ENCODE measurements around the gene DIAPH3.

The DIAPH3 gene

DNA sequence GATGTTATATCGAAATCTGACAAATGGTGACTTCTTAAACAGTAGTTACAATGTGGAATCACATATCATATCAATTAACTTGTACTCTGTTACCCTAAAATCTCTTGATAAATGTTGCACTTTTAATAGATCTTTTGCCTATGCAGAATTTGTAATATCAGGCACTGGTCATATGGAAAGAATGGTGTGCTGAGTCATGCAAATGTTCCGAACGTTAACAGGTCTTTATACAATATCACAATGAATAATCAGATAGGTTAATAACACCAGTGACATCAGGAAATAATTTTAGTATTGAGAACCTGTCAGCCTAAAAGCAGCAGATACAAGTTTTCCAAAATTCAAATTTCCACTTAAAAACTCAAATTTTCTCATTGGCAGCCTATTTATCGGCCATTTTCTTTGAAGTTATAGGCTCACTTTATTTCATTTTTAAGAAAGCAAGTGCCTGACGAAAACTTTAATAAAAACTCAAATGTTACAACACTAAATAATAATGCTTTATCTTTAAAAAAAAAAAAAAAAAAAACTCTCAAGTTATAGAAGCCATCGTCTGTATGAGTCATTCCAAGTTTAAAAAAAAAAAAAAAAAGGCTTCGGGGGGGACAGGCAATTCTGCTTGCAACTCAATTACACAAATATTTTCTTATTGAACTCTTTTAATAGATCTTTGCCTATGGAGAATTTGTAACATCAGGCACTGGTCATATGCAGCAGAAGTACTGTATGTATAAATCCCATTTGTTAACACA, 180.9 kb downstream of the DIAPH3 start:
- H3K27ac ChIP-seq = no peak overlapping the region
- no peaks in the 10 kb centered on the region for H3K27me3 ChIP-seq
- no peak overlapping the region for H3K4me3 ChIP-seq (ENCODE audit: low read depth in 1 of 2, low read length in 1 of 2)
- no peaks in the 10 kb centered on the region for H3K4me1 ChIP-seq (ENCODE audit: control insufficient read depth in 1 of 2, insufficient read depth in 1 of 2, low read depth in 1 of 2, low read length in 1 of 2)
- TF ChIP-seq, protein P1, sequence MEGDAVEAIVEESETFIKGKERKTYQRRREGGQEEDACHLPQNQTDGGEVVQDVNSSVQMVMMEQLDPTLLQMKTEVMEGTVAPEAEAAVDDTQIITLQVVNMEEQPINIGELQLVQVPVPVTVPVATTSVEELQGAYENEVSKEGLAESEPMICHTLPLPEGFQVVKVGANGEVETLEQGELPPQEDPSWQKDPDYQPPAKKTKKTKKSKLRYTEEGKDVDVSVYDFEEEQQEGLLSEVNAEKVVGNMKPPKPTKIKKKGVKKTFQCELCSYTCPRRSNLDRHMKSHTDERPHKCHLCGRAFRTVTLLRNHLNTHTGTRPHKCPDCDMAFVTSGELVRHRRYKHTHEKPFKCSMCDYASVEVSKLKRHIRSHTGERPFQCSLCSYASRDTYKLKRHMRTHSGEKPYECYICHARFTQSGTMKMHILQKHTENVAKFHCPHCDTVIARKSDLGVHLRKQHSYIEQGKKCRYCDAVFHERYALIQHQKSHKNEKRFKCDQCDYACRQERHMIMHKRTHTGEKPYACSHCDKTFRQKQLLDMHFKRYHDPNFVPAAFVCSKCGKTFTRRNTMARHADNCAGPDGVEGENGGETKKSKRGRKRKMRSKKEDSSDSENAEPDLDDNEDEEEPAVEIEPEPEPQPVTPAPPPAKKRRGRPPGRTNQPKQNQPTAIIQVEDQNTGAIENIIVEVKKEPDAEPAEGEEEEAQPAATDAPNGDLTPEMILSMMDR (IDR thresholded peaks at IDR 0.05) = no peak
- no peaks in the 10 kb centered on the region for H3K9me3 ChIP-seq
- H3K36me3 ChIP-seq = no peaks in the 10 kb centered on the region

DNA sequence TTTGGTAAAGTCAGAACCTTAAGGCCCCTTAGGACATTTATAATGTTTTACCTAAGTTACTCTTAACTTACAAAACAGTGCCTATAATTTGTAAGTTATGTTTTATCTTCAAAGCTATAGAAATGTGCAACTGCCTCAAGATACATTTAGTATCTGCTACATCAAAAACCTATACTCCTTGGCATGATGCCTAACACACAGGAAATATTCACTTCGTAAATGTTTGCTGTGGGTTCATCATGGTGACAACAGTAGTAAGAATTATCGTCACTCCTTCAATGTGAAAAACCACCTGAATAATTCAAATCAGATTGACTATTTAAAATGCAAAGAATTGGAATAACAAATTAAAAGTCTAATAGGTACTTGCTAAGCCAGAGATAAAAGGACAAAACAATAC, 184.1 kb downstream of the DIAPH3 start:
- no peaks in the 10 kb centered on the region for H3K27me3 ChIP-seq
- no peaks in the 10 kb centered on the region for H3K4me1 ChIP-seq (ENCODE audit: control insufficient read depth in 1 of 2, insufficient read depth in 1 of 2, low read depth in 1 of 2, low read length in 1 of 2)
- no peaks in the 10 kb centered on the region for H3K36me3 ChIP-seq
- no peak overlapping the region for H3K4me3 ChIP-seq (ENCODE audit: low read depth in 1 of 2, low read length in 1 of 2)
- no peak overlapping the region for H3K27ac ChIP-seq
- TF ChIP-seq, protein P1 (IDR thresholded peaks at IDR 0.05) = no peak
- H3K9me3 ChIP-seq = no peaks in the 10 kb centered on the region

DNA sequence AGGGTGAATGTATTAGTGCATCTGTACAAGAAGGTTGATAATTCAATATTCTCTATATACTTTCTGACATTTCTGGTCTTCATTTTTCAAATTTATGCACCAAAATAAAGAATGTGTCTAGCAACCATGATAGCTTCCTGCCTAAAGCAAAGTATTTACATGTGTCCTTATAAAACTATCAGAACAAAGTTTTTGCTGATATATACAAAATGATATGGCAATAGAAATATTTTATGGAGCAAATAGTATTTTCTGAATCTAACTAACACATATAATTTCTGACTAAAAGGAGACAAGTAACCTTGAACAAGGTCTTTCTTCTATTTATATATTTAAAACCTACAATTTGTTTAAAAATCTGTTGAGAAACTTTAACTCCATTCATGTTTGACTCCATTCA, 184.9 kb downstream of the DIAPH3 start:
- Histone ChIP-seq H3K27me3 (no peaks in the 10 kb centered on the region), H3K36me3 (no peaks in the 10 kb centered on the region), H3K9me3 (no peaks in the 10 kb centered on the region), H3K4me1 (ENCODE audit: control insufficient read depth in 1 of 2, insufficient read depth in 1 of 2, low read depth in 1 of 2, low read length in 1 of 2) (no peaks in the 10 kb centered on the region), H3K4me3 (ENCODE audit: low read depth in 1 of 2, low read length in 1 of 2) (no peak overlapping the region), H3K27ac (no peak overlapping the region)
- TF ChIP-seq, protein P1 (IDR thresholded peaks at IDR 0.05) = no peak

DNA sequence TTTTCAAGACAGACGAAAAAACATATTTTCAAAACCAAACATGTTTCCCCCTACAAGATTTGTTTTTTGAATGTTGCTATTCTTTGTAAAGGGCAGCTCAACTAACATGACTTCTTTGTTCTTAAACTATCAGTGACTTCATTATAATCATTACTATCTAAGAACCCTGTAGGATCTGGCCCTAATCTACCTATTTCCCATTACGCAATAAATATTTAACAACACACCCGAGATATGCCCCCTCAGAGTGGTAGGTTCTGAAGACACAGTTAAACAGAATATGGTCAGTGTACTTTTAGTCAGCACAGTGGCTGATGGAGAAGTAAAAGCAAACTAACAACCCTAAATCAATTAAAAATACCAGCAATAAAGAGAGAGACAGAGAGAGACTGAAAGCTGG, 186.9 kb downstream of the DIAPH3 start:
- Histone ChIP-seq H3K4me1 (ENCODE audit: control insufficient read depth in 1 of 2, insufficient read depth in 1 of 2, low read depth in 1 of 2, low read length in 1 of 2) (no peaks in the 10 kb centered on the region), H3K4me3 (ENCODE audit: low read depth in 1 of 2, low read length in 1 of 2) (no peak overlapping the region), H3K27me3 (no peaks in the 10 kb centered on the region), H3K9me3 (no peaks in the 10 kb centered on the region), H3K36me3 (no peaks in the 10 kb centered on the region), H3K27ac (no peak overlapping the region)
- TF ChIP-seq, protein P1 (IDR thresholded peaks at IDR 0.05) = no peak

DNA sequence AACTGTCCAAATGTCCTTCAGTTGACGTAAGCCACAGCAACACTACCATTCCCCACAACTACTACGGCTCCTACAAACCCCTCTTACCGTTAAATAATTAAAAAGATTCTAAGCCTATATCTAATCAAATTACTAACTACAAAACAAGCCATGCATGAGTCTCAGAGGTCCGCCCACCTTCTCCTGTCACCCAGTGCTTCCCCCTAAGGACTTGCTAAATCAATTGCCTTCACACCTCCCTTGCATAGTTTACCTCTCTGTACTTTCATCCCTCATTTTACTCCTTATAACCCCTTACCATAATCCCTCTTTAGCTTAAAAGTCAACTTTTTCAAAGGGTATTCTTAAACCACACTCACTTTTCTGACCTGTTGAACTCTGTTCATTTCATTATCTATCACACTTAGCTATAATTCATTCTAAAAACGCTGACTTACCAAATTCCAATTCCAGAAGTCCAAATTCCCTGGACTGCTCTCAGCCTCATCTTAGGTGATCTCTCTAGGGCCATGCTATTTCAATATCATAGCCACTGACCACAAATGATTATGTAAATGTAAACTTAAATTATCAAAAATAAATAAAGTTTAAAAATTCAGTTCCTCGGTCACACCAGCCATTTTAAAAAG, 187.8 kb downstream of the DIAPH3 start:
- H3K27ac ChIP-seq = no peak overlapping the region
- TF ChIP-seq, protein P1 (IDR thresholded peaks at IDR 0.05) = no peak
- H3K4me3 ChIP-seq (ENCODE audit: low read depth in 1 of 2, low read length in 1 of 2) = no peak overlapping the region
- no peaks in the 10 kb centered on the region for H3K4me1 ChIP-seq (ENCODE audit: control insufficient read depth in 1 of 2, insufficient read depth in 1 of 2, low read depth in 1 of 2, low read length in 1 of 2)
- H3K27me3 ChIP-seq = no peaks in the 10 kb centered on the region
- H3K9me3 ChIP-seq = no peaks in the 10 kb centered on the region
- no peaks in the 10 kb centered on the region for H3K36me3 ChIP-seq
